GM23338 (cell line): Measurements from ENCODE around the gene CEP192. TPM values are rescaled to one million over a fixed set of nuclear protein-coding genes. Genes with fewer than 3 reads are reported as not detected.

Experiments used
- ATAC-seq: fragments of 200-7000 bp; cut with Tn5 transposase; 3 replicates; pipeline ENCODE4 v1.9.1; 2020
- DNase-seq: peaks from one replicate; pipeline ENCODE4 v3.0.0-alpha.2; 2015; ENCODE audit warnings: low spot score
- H2AFZ ChIP-seq: fragments of 200-600 bp; sonication (generic); 2 replicates; pipeline ENCODE4 v1.8.0; 2016; ENCODE audit warnings: antibody characterized with exemption, mild to moderate bottlenecking, moderate library complexity
- H3F3A ChIP-seq: fragments of 200-600 bp; sonication (generic); replicated peaks from 2 replicates; pipeline ENCODE4 v1.8.0; 2017; ENCODE audit warnings: antibody characterized with exemption, mixed run types, low read depth
- H3K27ac ChIP-seq: fragments of 200-600 bp; sonication (generic); 2 replicates; pipeline ENCODE4 v1.6.1; 2016; ENCODE audit warnings: low read depth
- H3K27me3 ChIP-seq: fragments of 200-600 bp; sonication (generic); 2 replicates; pipeline ENCODE4 v1.8.0; 2016; ENCODE audit warnings: mild to moderate bottlenecking, mixed run types, moderate library complexity; ENCODE audit not compliant: insufficient read depth
- H3K36me3 ChIP-seq: fragments of 200-600 bp; sonication (generic); 2 replicates; pipeline ENCODE4 v1.8.0; 2016; ENCODE audit warnings: mild to moderate bottlenecking; ENCODE audit not compliant: insufficient read depth
- H3K4me1 ChIP-seq: fragments of 200-600 bp; sonication (generic); 2 replicates; pipeline ENCODE4 v1.8.0; 2016; ENCODE audit warnings: mild to moderate bottlenecking, moderate library complexity; ENCODE audit not compliant: insufficient read depth
- H3K4me2 ChIP-seq: fragments of 200-600 bp; sonication (generic); 2 replicates; pipeline ENCODE4 v1.7.1; 2017; ENCODE audit warnings: mixed run types
- H3K4me3 ChIP-seq: fragments of 200-600 bp; sonication (generic); 2 replicates; pipeline ENCODE4 v1.6.1; 2016; ENCODE audit warnings: mixed run types
- H3K79me2 ChIP-seq: fragments of 200-600 bp; sonication (generic); replicated peaks from 2 replicates; pipeline ENCODE4 v1.8.0; 2017; ENCODE audit warnings: mild to moderate bottlenecking; ENCODE audit not compliant: insufficient read depth
- H3K9me2 ChIP-seq: fragments of 200-600 bp; sonication (generic); 2 replicates; pipeline ENCODE4 v1.8.0; 2017; ENCODE audit not compliant: insufficient read depth
- H4K20me1 ChIP-seq: fragments of 200-600 bp; sonication (generic); replicated peaks from 2 replicates; pipeline ENCODE4 v1.8.0; 2017; ENCODE audit warnings: mild to moderate bottlenecking; ENCODE audit not compliant: insufficient read depth
- H3K27ac Mint-ChIP-seq: 2 replicates; pipeline ENCODE4 v1.8.0; 2020; ENCODE audit warnings: inconsistent platforms, mild to moderate bottlenecking, moderate library complexity, mixed read lengths
- H3K27me3 Mint-ChIP-seq: 3 replicates; pipeline ENCODE4 v1.8.0; 2022; ENCODE audit warnings: low read depth, mild to moderate bottlenecking, moderate library complexity, mixed read lengths, inconsistent platforms; ENCODE audit not compliant: insufficient read depth, poor library complexity
- H3K36me3 Mint-ChIP-seq: 3 replicates; pipeline ENCODE4 v1.8.0; 2021; ENCODE audit warnings: low read depth, mild to moderate bottlenecking, inconsistent platforms, moderate library complexity, mixed read lengths
- H3K4me1 Mint-ChIP-seq: 3 replicates; pipeline ENCODE4 v1.8.0; 2020; ENCODE audit warnings: mild to moderate bottlenecking, inconsistent platforms, mixed read lengths
- H3K4me3 Mint-ChIP-seq: 3 replicates; pipeline ENCODE4 v1.8.0; 2021; ENCODE audit warnings: moderate library complexity, mild to moderate bottlenecking, inconsistent platforms, mixed read lengths
- H3K9me3 Mint-ChIP-seq: 3 replicates; pipeline ENCODE4 v1.8.0; 2020; ENCODE audit warnings: moderate library complexity, mild to moderate bottlenecking, inconsistent platforms, mixed read lengths
- CREB1 ChIP-seq: fragments of 250-450 bp; sonication (Bioruptor Pico); IDR thresholded peaks from 2 replicates; pipeline ENCODE4 v1.5.0; 2020; ENCODE audit warnings: low read depth, mild to moderate bottlenecking, moderate library complexity
- CTCF ChIP-seq, 2 experiments: fragments of 200-600 bp in 1 of 2; sonication (generic) in 1 of 2; conservative IDR thresholded peaks; 2 replicates each; pipeline versions ENCODE4 v1.5.1 to v1.6.1; 2016 to 2017; ENCODE audit warnings: antibody characterized with exemption in 2 of 2, low read depth in 2 of 2, mild to moderate bottlenecking in 2 of 2, moderate library complexity in 1 of 2
- ETS1 ChIP-seq: IDR thresholded peaks from 2 replicates; pipeline ENCODE4 v1.6.1; 2016; ENCODE audit warnings: antibody characterized with exemption
- EZH2 ChIP-seq: fragments of 200-600 bp; sonication (generic); IDR thresholded peaks from one replicate; pipeline ENCODE4 v1.8.0; 2017; ENCODE audit warnings: antibody characterized with exemption, mild to moderate bottlenecking, low read depth; ENCODE audit not compliant: unreplicated experiment
- EZH2phosphoT487 ChIP-seq: fragments of 200-600 bp; sonication (generic); IDR thresholded peaks from one replicate; pipeline ENCODE4 v1.8.1; 2018; ENCODE audit warnings: antibody characterized with exemption; ENCODE audit not compliant: unreplicated experiment
- JUNB ChIP-seq: IDR thresholded peaks from one replicate; pipeline ENCODE4 v1.6.1; 2016; ENCODE audit warnings: antibody characterized with exemption; ENCODE audit not compliant: unreplicated experiment
- NANOG ChIP-seq: IDR thresholded peaks from 2 replicates; pipeline ENCODE4 v1.6.1; 2016; ENCODE audit warnings: antibody characterized with exemption, borderline replicate concordance
- POLR2AphosphoS5 ChIP-seq: IDR thresholded peaks from 2 replicates; pipeline ENCODE4 v1.6.1; 2016; ENCODE audit warnings: antibody characterized with exemption, low read depth
- REST ChIP-seq: IDR thresholded peaks from one replicate; pipeline ENCODE4 v1.6.1; 2018; ENCODE audit warnings: antibody characterized with exemption; ENCODE audit not compliant: unreplicated experiment
- STAT1 ChIP-seq: IDR thresholded peaks from one replicate; pipeline ENCODE4 v1.6.1; 2016; ENCODE audit warnings: antibody characterized with exemption; ENCODE audit not compliant: unreplicated experiment
- ZNF114 ChIP-seq: fragments of 250-450 bp; sonication (Bioruptor Pico); IDR thresholded peaks from 2 replicates; pipeline ENCODE4 v1.5.0; 2020; ENCODE audit warnings: mild to moderate bottlenecking, moderate library complexity
- ZNF331 ChIP-seq: fragments of 250-450 bp; sonication (Bioruptor Pico); IDR thresholded peaks from 2 replicates; pipeline ENCODE4 v1.5.0; 2020; ENCODE audit warnings: low read depth, mild to moderate bottlenecking, moderate library complexity
- ZNF462 ChIP-seq: fragments of 250-450 bp; sonication (Bioruptor Pico); IDR thresholded peaks from 2 replicates; pipeline ENCODE4 v1.5.0; 2020; ENCODE audit warnings: mild to moderate bottlenecking, moderate library complexity
- polyA plus RNA-seq: library from polyadenylated mRNA; unstranded; fragments of >200 nt; fragmentation: Nextera tagmentation; extraction: Ambion mirVana; gene quantifications from 2 replicates; pipeline ENCODE4 v1.2.1, GENCODE V29; 2016
- total RNA-seq: library from RNA; depleted of rRNA; stranded (reverse); fragments of >200 nt; shearing (Covaris generic); gene quantifications from 2 replicates; pipeline ENCODE4 v1.2.3, GENCODE V29; 2014

CEP192 gene
- total and polyA plus RNA-seq, 2 experiments from 2014 or later = 15.2 to 30.6 TPM

- no peak overlapping the region for H2AFZ ChIP-seq
- DNase-seq (no peak), ATAC-seq (no peak)
- Mint-ChIP-seq H3K27ac (no peak overlapping the region; the same call in 1 of the 2 replicates), H3K4me3 (no peak overlapping the region), H3K9me3 (peaks cover 4% of the 10 kb centered on the region; the same call in 1 of the 3 replicates), H3K27me3 (peaks cover 7% of the 10 kb centered on the region), H3K4me1 (no peaks in the 10 kb centered on the region), H3K36me3 (peaks cover 31% of the 10 kb centered on the region)
- H3K79me2 ChIP-seq = no peaks in the 10 kb centered on the region
- H4K20me1 ChIP-seq = no peaks in the 10 kb centered on the region
- TF ChIP-seq CTCF (conservative IDR thresholded peaks at IDR 0.05; ENCODE audit: low read depth in 2 of 2) = no peak
- TF ChIP-seq ZNF114 (CRISPR knock-in tag) = no peak
- no peak for TF ChIP-seq POLR2AphosphoS5
- TF ChIP-seq JUNB = no peak
- no peak for TF ChIP-seq EZH2phosphoT487
- TF ChIP-seq ZNF462 (CRISPR knock-in tag) = no peak
- TF ChIP-seq ETS1 = no peak
- TF ChIP-seq REST = no peak
- no peak for TF ChIP-seq STAT1
- TF ChIP-seq ZNF331 (CRISPR knock-in tag) = no peak
- TF ChIP-seq NANOG = no peak
- no peak for TF ChIP-seq CREB1
- no peak for TF ChIP-seq EZH2
- H3K36me3 ChIP-seq = no peaks in the 10 kb centered on the region
- no peaks in the 10 kb centered on the region for H3K4me1 ChIP-seq
- H3K27ac ChIP-seq = no peak overlapping the region
- no peak overlapping the region for H3K4me3 ChIP-seq
- no peak overlapping the region for H3K4me2 ChIP-seq
- no peaks in the 10 kb centered on the region for H3K9me2 ChIP-seq
- H3F3A ChIP-seq = no peaks in the 10 kb centered on the region
- H3K27me3 ChIP-seq = no peaks in the 10 kb centered on the region
Measured at GRCh38 chr18:13126966-13127598, 135.9 kb downstream of the CEP192 start.
